ES-I3 (cell line): ENCODE results near the gene SOCS4.
"Not testable (repeated sequence)": the region's sequence is repeated elsewhere in the genome, so short reads cannot be mapped to it uniquely, and the experiment has no call there.

Experiments
- H3K36me3 ChIP-seq: 2 replicates; pipeline ENCODE4 v1.6.1; 2013; ENCODE audit warnings: mild to moderate bottlenecking, low read length, control low read depth, moderate library complexity; ENCODE audit not compliant: insufficient read depth
- H3K4me1 ChIP-seq: 2 replicates; pipeline ENCODE4 v1.6.1; 2013; ENCODE audit warnings: mild to moderate bottlenecking, control low read depth, low read length; ENCODE audit not compliant: insufficient read depth
- H3K9ac ChIP-seq: 2 replicates; pipeline ENCODE4 v1.6.1; 2013; ENCODE audit warnings: low read depth, mild to moderate bottlenecking, low read length, moderate library complexity
- H3K9me3 ChIP-seq: 2 replicates; pipeline ENCODE4 v1.6.1; 2013; ENCODE audit warnings: mild to moderate bottlenecking, low read length, moderate library complexity; ENCODE audit not compliant: control insufficient read depth, insufficient read depth

The SOCS4 gene

GRCh38 chr14:55037995-55038394 is 11.0 kb downstream of the SOCS4 start:
- H3K4me1 ChIP-seq, H3K9me3 ChIP-seq, H3K9ac ChIP-seq: not testable (repeated sequence)
- H3K36me3 ChIP-seq = peaks cover 11% of the 10 kb centered on the region

- no peak overlapping the region for H3K9ac ChIP-seq
- peaks cover 18% of the 10 kb centered on the region for H3K36me3 ChIP-seq
- H3K4me1 ChIP-seq = no peaks in the 10 kb centered on the region
- no peaks in the 10 kb centered on the region for H3K9me3 ChIP-seq
Observed at GRCh38 chr14:55038708-55039107, 11.7 kb downstream of the SOCS4 start.

- no peak overlapping the region for H3K9ac ChIP-seq
- H3K9me3 ChIP-seq = no peaks in the 10 kb centered on the region
- H3K36me3 ChIP-seq = peaks cover 13% of the 10 kb centered on the region
- no peaks in the 10 kb centered on the region for H3K4me1 ChIP-seq
Observed at GRCh38 chr14:55043528-55043927, 16.5 kb downstream of the SOCS4 start.

- Histone ChIP-seq H3K9ac (no peak overlapping the region), H3K36me3 (peaks cover 13% of the 10 kb centered on the region), H3K4me1 (no peaks in the 10 kb centered on the region), H3K9me3 (no peaks in the 10 kb centered on the region)
Observed at GRCh38 chr14:55045087-55045486, 18.1 kb downstream of the SOCS4 start.

GRCh38 chr14:55047301-55048053 is 20.4 kb downstream of the SOCS4 start:
- Histone ChIP-seq H3K9me3 (no peaks in the 10 kb centered on the region), H3K4me1 (no peaks in the 10 kb centered on the region), H3K36me3 (peaks cover 13% of the 10 kb centered on the region), H3K9ac (no peak overlapping the region)

GRCh38 chr14:55048900-55049436 is 21.9 kb downstream of the SOCS4 start:
- Histone ChIP-seq H3K9me3 (no peaks in the 10 kb centered on the region), H3K4me1 (peaks cover 11% of the 10 kb centered on the region), H3K36me3 (peaks cover 1% of the 10 kb centered on the region), H3K9ac (no peak overlapping the region)

GRCh38 chr14:55051165-55051422 is 24.1 kb downstream of the SOCS4 start:
- peaks cover 11% of the 10 kb centered on the region for H3K4me1 ChIP-seq
- H3K36me3 ChIP-seq = peaks cover 3% of the 10 kb centered on the region; the same call in 1 of the 2 replicates
- peak overlapping the region; percentile 100 for H3K9ac ChIP-seq
- no peaks in the 10 kb centered on the region for H3K9me3 ChIP-seq

- Histone ChIP-seq H3K4me1 (peaks cover 11% of the 10 kb centered on the region), H3K9ac (peak within 1 kb of the TSS; percentile 100), H3K9me3 (no peaks in the 10 kb centered on the region), H3K36me3 (peaks cover 3% of the 10 kb centered on the region; the same call in 1 of the 2 replicates)
Observed at GRCh38 chr14:55051423-55052268, 24.6 kb downstream of the SOCS4 start, which contains the start of gene MAPK1IP1L. Gene MAPK1IP1L (plus strand): TSS chr14:55051647. CDS start chr14:55061684, 10,037 bp downstream.

GRCh38 chr14:55052269-55052930 is 25.4 kb downstream of the SOCS4 start:
- Histone ChIP-seq H3K4me1 (peaks cover 11% of the 10 kb centered on the region), H3K9me3 (no peaks in the 10 kb centered on the region), H3K9ac (peak overlapping the region; percentile 100), H3K36me3 (peaks cover 3% of the 10 kb centered on the region; the same call in 1 of the 2 replicates)

- H3K9ac ChIP-seq = peak overlapping the region; percentile 100
- H3K9me3 ChIP-seq = no peaks in the 10 kb centered on the region
- peaks cover 11% of the 10 kb centered on the region for H3K4me1 ChIP-seq
- H3K36me3 ChIP-seq = peaks cover 7% of the 10 kb centered on the region; the same call in 1 of the 2 replicates
Observed at GRCh38 chr14:55053018-55053417, 26.0 kb downstream of the SOCS4 start.

GRCh38 chr14:55053500-55053899 is 26.5 kb downstream of the SOCS4 start:
- H3K9ac ChIP-seq = no peak overlapping the region
- peaks cover 11% of the 10 kb centered on the region for H3K4me1 ChIP-seq
- H3K36me3 ChIP-seq = peaks cover 7% of the 10 kb centered on the region; the same call in 1 of the 2 replicates
- H3K9me3 ChIP-seq = no peaks in the 10 kb centered on the region

- Histone ChIP-seq H3K4me1 (peaks cover 11% of the 10 kb centered on the region), H3K9ac (no peak overlapping the region), H3K36me3 (peaks cover 7% of the 10 kb centered on the region; the same call in 1 of the 2 replicates), H3K9me3 (no peaks in the 10 kb centered on the region)
Observed at GRCh38 chr14:55054098-55054497, 27.1 kb downstream of the SOCS4 start.

- no peak overlapping the region for H3K9ac ChIP-seq
- peaks cover 11% of the 10 kb centered on the region for H3K36me3 ChIP-seq
- peaks cover 10% of the 10 kb centered on the region for H3K4me1 ChIP-seq
- H3K9me3 ChIP-seq = no peaks in the 10 kb centered on the region
Observed at GRCh38 chr14:55057919-55058318, 30.9 kb downstream of the SOCS4 start.

- peaks cover 17% of the 10 kb centered on the region for H3K36me3 ChIP-seq
- H3K9me3 ChIP-seq = no peaks in the 10 kb centered on the region
- no peaks in the 10 kb centered on the region for H3K4me1 ChIP-seq
- H3K9ac ChIP-seq = no peak overlapping the region
Observed at GRCh38 chr14:55059333-55059732, 32.3 kb downstream of the SOCS4 start.
